Measurements from ENCODE around the gene MRPL52. TPM values are rescaled to one million over a fixed set of nuclear protein-coding genes. Genes with fewer than 3 reads are reported as not detected.

The MRPL52 gene
- total RNA-seq, 1 donor from 2014 or later = 189 TPM

- no peak overlapping the region for H3K27ac Mint-ChIP-seq
- peaks cover 5% of the 10 kb centered on the region for H3K36me3 Mint-ChIP-seq (ENCODE audit: low read depth)
- H3K4me3 Mint-ChIP-seq = no peak overlapping the region
Measured at GRCh38 chr14:22865424-22866405, 36.0 kb downstream of the MRPL52 start.

DNA sequence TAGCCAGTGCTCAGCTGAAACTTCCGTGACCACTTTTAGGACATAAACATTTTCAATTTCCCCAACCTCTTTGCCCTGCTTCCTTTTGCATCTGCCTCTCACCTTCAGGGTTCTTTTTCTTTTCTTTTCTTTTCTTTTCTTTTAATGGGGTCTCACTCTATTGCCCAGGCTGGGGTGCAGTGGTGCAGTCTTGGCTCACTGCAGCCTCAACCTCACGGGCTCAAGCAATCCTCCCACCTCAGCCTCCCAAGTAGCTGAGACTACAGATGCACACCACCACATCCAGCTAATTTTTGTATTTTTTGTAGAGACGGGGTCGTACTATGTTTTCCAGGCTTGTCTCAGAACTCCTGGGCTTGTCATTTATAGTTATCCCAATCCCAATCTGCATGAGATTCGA lies 37.2 kb downstream of the MRPL52 start:
- Mint-ChIP-seq H3K27me3 (peaks cover 7% of the 10 kb centered on the region), H3K4me3 (no peak overlapping the region), H3K4me1 (peaks cover 9% of the 10 kb centered on the region), H3K36me3 (ENCODE audit: low read depth) (peaks cover 1% of the 10 kb centered on the region), H3K27ac (no peak overlapping the region), H3K9me3 (peaks cover 2% of the 10 kb centered on the region)
- DNase-seq = no peak
- intact Hi-C loops (cut with micrococcal nuclease) = no loop called here

More at GRCh38 chr14:22865424-22866405, 36.0 kb downstream of the MRPL52 start:
- Mint-ChIP-seq H3K27me3 (peaks cover 16% of the 10 kb centered on the region), H3K9me3 (peaks cover 8% of the 10 kb centered on the region), H3K4me1 (peaks cover 5% of the 10 kb centered on the region)
- intact Hi-C loops (cut with micrococcal nuclease) = no loop called here
- DNase-seq = no peak

DNA sequence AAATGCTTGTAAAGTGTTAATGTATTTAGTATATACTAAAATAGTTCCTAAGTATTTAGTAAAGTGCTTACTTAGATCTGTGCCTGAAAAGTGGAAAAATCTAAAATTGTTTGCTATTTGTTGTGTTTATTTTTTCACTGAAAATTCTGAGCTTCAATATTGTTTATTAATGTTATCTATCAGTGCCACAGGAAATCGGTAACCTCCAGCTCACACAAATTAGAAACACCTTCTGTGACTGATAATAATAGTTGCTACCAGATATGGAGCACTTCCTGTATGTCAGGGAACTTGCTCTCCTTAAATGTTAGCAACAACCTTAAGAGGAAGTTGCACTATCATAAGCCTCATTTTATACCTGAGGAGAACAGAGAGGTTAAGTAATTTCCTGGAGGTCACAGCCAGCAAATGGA lies 41.1 kb downstream of the MRPL52 start:
- Mint-ChIP-seq H3K36me3 (ENCODE audit: low read depth) (peaks cover 23% of the 10 kb centered on the region), H3K4me1 (peaks cover 18% of the 10 kb centered on the region), H3K27ac (peak overlapping the region; percentile 96), H3K4me3 (peak overlapping the region; percentile 88), H3K9me3 (no peaks in the 10 kb centered on the region), H3K27me3 (no peaks in the 10 kb centered on the region)
- no peak for DNase-seq
- intact Hi-C loops (cut with micrococcal nuclease) = loop anchor here (1.0 to 5.0 kb wide), 6 partner anchors 18 to 299 kb away; partner anchors contain the start of genes DAD1, MRPL52 and RBM23

- peak within 1 kb of the TSS; percentile 88 for H3K4me3 Mint-ChIP-seq
- H3K9me3 Mint-ChIP-seq = no peaks in the 10 kb centered on the region
- H3K27ac Mint-ChIP-seq = peak within 1 kb of the TSS; percentile 96
- H3K36me3 Mint-ChIP-seq (ENCODE audit: low read depth) = peaks cover 29% of the 10 kb centered on the region
- peaks cover 18% of the 10 kb centered on the region for H3K4me1 Mint-ChIP-seq
- peak; percentile 95 for DNase-seq
- no peaks in the 10 kb centered on the region for H3K27me3 Mint-ChIP-seq
- intact Hi-C loops (cut with micrococcal nuclease) = loop anchor here (1.0 to 5.0 kb wide), 8 partner anchors 16 to 299 kb away; partner anchors contain the start of genes DAD1, MRPL52 and RBM23
Measured at GRCh38 chr14:22871224-22872032, 41.7 kb downstream of the MRPL52 start, which contains the start of gene LRP10. LRP10 (plus strand) TSS chr14:22871740; CDS start chr14:22872304, 564 bp downstream.

DNA sequence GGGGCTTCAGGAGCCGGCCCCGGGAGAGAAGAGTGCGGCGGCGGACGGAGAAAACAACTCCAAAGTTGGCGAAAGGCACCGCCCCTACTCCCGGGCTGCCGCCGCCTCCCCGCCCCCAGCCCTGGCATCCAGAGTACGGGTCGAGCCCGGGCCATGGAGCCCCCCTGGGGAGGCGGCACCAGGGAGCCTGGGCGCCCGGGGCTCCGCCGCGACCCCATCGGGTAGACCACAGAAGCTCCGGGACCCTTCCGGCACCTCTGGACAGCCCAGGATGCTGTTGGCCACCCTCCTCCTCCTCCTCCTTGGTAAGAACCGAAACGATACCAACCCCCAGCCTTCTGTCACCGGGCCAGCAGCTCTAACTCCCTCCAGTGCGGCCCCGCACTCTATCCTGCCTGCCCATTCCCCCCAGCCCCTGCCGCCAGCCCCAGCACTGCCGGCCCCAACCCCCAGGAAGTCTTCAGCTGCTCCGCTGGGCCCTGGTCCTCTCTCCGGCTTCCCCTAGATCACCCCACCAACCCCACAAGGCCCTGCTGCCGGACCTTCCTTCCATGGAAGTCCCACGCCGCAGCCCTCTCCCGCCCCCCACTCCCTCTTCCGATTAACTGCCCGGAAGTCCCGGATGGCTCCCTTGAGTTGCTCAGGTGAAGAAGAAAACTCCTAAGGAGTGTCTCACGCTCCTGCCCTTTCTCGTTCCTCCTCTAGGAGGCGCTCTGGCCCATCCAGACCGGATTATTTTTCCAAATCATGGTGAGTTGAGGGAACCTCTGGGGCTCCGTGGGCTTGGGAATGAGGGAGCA lies 42.5 kb downstream of the MRPL52 start:
- intact Hi-C loops (cut with micrococcal nuclease) = loop anchor here (1.0 to 5.0 kb wide), 3 partner anchors 15 to 300 kb away; no protein-coding TSS in a partner anchor
- no peaks in the 10 kb centered on the region for H3K27me3 Mint-ChIP-seq
- H3K4me1 Mint-ChIP-seq = peaks cover 18% of the 10 kb centered on the region
- peaks cover 35% of the 10 kb centered on the region for H3K36me3 Mint-ChIP-seq (ENCODE audit: low read depth)
- H3K4me3 Mint-ChIP-seq = peak overlapping the region; percentile 88
- peak; percentile 93 for DNase-seq
- no peaks in the 10 kb centered on the region for H3K9me3 Mint-ChIP-seq
- H3K27ac Mint-ChIP-seq = peak overlapping the region; percentile 89

DNA sequence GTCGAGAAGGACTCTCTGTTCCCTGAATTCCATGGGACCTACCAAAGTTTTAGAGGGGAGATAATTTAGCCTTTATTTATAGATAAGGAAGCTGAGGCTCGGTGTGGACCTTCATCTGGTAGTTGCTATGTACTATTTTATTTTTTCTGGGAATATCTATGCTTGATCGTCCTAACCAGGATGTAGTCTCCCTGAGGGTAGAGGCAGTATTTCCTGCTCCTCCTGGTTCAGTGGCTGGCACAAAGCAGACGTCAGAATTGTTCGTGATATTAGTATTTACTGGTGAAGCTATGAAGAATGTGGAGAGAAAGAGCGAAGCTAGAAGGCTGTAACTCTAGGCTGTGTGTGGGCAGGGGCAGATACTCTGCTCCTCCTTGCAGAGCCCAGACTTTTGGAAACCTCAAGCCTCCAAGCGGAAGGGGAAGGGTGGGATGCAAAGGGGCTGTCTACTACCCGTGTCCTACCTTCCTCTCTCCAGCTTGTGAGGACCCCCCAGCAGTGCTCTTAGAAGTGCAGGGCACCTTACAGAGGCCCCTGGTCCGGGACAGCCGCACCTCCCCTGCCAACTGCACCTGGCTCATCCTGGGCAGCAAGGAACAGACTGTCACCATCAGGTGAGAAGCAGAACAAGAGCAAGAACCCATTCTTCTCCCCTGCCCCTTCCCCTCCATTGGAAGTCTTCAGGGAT lies 43.3 kb downstream of the MRPL52 start:
- Mint-ChIP-seq H3K9me3 (no peaks in the 10 kb centered on the region), H3K27me3 (no peaks in the 10 kb centered on the region), H3K4me1 (peaks cover 18% of the 10 kb centered on the region), H3K4me3 (peak overlapping the region; percentile 86), H3K27ac (peak overlapping the region; percentile 89), H3K36me3 (ENCODE audit: low read depth) (peaks cover 42% of the 10 kb centered on the region)
- intact Hi-C loops (cut with micrococcal nuclease) = loop anchor here (1.0 to 5.0 kb wide), 3 partner anchors 14 to 301 kb away; no protein-coding TSS in a partner anchor
- no peak for DNase-seq

DNA sequence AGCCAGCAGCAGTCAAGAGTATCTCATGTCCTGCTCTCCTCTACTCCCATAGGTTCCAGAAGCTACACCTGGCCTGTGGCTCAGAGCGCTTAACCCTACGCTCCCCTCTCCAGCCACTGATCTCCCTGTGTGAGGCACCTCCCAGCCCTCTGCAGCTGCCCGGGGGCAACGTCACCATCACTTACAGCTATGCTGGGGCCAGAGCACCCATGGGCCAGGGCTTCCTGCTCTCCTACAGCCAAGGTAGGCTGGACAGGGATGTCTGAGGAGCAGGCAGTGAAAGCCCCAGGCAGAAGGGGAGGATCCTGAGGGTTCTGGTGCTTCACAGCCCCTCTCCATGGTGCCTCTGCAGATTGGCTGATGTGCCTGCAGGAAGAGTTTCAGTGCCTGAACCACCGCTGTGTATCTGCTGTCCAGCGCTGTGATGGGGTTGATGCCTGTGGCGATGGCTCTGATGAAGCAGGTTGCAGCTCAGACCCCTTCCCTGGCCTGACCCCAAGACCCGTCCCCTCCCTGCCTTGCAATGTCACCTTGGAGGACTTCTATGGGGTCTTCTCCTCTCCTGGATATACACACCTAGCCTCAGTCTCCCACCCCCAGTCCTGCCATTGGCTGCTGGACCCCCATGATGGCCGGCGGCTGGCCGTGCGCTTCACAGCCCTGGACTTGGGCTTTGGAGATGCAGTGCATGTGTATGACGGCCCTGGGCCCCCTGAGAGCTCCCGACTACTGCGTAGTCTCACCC lies 45.5 kb downstream of the MRPL52 start:
- Mint-ChIP-seq H3K36me3 (ENCODE audit: low read depth) (peaks cover 57% of the 10 kb centered on the region), H3K4me1 (peaks cover 18% of the 10 kb centered on the region), H3K4me3 (no peak overlapping the region), H3K9me3 (no peaks in the 10 kb centered on the region), H3K27ac (no peak overlapping the region), H3K27me3 (no peaks in the 10 kb centered on the region)
- intact Hi-C loops (cut with micrococcal nuclease) = no loop called here
- no peak for DNase-seq

GRCh38 chr14:22875748-22876319 lies 46.1 kb downstream of the MRPL52 start:
- H3K27me3 Mint-ChIP-seq = no peaks in the 10 kb centered on the region
- intact Hi-C loops (cut with micrococcal nuclease) = no loop called here
- H3K9me3 Mint-ChIP-seq = no peaks in the 10 kb centered on the region
- H3K27ac Mint-ChIP-seq = no peak overlapping the region
- no peak overlapping the region for H3K4me3 Mint-ChIP-seq
- peaks cover 14% of the 10 kb centered on the region for H3K4me1 Mint-ChIP-seq
- peaks cover 57% of the 10 kb centered on the region for H3K36me3 Mint-ChIP-seq (ENCODE audit: low read depth)
- no peak for DNase-seq

DNA sequence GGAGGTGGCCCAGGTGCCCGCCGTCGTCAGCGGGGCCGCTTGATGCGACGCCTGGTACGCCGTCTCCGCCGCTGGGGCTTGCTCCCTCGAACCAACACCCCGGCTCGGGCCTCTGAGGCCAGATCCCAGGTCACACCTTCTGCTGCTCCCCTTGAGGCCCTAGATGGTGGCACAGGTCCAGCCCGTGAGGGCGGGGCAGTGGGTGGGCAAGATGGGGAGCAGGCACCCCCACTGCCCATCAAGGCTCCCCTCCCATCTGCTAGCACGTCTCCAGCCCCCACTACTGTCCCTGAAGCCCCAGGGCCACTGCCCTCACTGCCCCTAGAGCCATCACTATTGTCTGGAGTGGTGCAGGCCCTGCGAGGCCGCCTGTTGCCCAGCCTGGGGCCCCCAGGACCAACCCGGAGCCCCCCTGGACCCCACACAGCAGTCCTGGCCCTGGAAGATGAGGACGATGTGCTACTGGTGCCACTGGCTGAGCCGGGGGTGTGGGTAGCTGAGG lies 47.4 kb downstream of the MRPL52 start:
- no peak overlapping the region for H3K4me3 Mint-ChIP-seq
- DNase-seq = no peak
- peaks cover 3% of the 10 kb centered on the region for H3K27me3 Mint-ChIP-seq
- no peak overlapping the region for H3K27ac Mint-ChIP-seq
- H3K36me3 Mint-ChIP-seq (ENCODE audit: low read depth) = peaks cover 57% of the 10 kb centered on the region
- H3K9me3 Mint-ChIP-seq = no peaks in the 10 kb centered on the region
- peaks cover 12% of the 10 kb centered on the region for H3K4me1 Mint-ChIP-seq
- intact Hi-C loops (cut with micrococcal nuclease) = no loop called here

- no peak overlapping the region for H3K4me3 Mint-ChIP-seq
- no peak overlapping the region for H3K27ac Mint-ChIP-seq
- no peak for DNase-seq
- H3K9me3 Mint-ChIP-seq = no peaks in the 10 kb centered on the region
- H3K27me3 Mint-ChIP-seq = peaks cover 5% of the 10 kb centered on the region
- intact Hi-C loops (cut with micrococcal nuclease) = no loop called here
- peaks cover 5% of the 10 kb centered on the region for H3K4me1 Mint-ChIP-seq
- peaks cover 48% of the 10 kb centered on the region for H3K36me3 Mint-ChIP-seq (ENCODE audit: low read depth)
Measured at GRCh38 chr14:22878271-22879246, 48.9 kb downstream of the MRPL52 start.

DNA sequence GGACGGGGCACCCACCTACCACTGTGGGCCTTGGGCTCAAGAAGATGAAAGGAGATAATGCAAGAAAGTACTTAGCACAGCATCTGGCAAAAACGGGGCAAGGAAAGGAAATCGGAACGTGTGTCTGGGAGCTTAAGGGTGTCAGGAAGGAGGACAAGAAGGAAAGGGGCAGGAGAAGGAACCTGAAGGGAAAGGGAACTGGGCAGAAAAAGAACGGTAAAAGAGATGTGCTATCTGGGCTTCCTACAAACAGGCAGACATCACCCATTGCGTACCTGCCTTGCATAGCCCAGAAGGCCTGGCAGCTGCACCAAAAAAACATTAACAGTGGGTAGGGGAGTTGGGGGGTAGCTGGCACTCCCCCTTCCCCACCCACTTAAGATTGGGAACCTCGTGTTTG lies 52.4 kb downstream of the MRPL52 start:
- DNase-seq = no peak
- H3K4me3 Mint-ChIP-seq = no peak overlapping the region
- H3K27ac Mint-ChIP-seq = no peak overlapping the region
- peaks cover 27% of the 10 kb centered on the region for H3K36me3 Mint-ChIP-seq (ENCODE audit: low read depth)
- no peaks in the 10 kb centered on the region for H3K9me3 Mint-ChIP-seq
- intact Hi-C loops (cut with micrococcal nuclease) = no loop called here
- peaks cover 8% of the 10 kb centered on the region for H3K27me3 Mint-ChIP-seq
- H3K4me1 Mint-ChIP-seq = peaks cover 19% of the 10 kb centered on the region
